HEK293T (cell line): ENCODE results near the gene CASQ2.

ENCODE experiments used
- CTBP1 ChIP-seq: fragments of 450-650 bp; IDR thresholded peaks from 2 replicates; pipeline ENCODE4 v1.6.1; 2016; ENCODE audit warnings: borderline replicate concordance
- FOXA1 ChIP-seq: fragments of 450-650 bp; IDR thresholded peaks from 2 replicates; pipeline ENCODE4 v1.6.1; 2016; ENCODE audit warnings: mild to moderate bottlenecking
- FOXK2 ChIP-seq: fragments of 450-650 bp; IDR thresholded peaks from 2 replicates; pipeline ENCODE4 v1.6.1; 2016; ENCODE audit warnings: mild to moderate bottlenecking
- FOXM1 ChIP-seq: fragments of 450-650 bp; IDR thresholded peaks from 2 replicates; pipeline ENCODE4 v1.6.1; 2017; ENCODE audit warnings: mild to moderate bottlenecking, borderline replicate concordance
- L3MBTL2 ChIP-seq: fragments of 450-650 bp; conservative IDR thresholded peaks from 2 replicates; pipeline ENCODE4 v1.6.1; 2016; ENCODE audit warnings: mild to moderate bottlenecking
- LEF1 ChIP-seq: fragments of 450-650 bp; IDR thresholded peaks from 2 replicates; pipeline ENCODE4 v1.6.1; 2017; ENCODE audit warnings: mild to moderate bottlenecking, borderline replicate concordance
- SUZ12 ChIP-seq: fragments of 450-650 bp; IDR thresholded peaks from 2 replicates; pipeline ENCODE4 v1.6.1; 2016; ENCODE audit warnings: mild to moderate bottlenecking
- TARDBP ChIP-seq: fragments of 450-650 bp; IDR thresholded peaks from 2 replicates; pipeline ENCODE4 v1.6.1; 2016

DNA sequence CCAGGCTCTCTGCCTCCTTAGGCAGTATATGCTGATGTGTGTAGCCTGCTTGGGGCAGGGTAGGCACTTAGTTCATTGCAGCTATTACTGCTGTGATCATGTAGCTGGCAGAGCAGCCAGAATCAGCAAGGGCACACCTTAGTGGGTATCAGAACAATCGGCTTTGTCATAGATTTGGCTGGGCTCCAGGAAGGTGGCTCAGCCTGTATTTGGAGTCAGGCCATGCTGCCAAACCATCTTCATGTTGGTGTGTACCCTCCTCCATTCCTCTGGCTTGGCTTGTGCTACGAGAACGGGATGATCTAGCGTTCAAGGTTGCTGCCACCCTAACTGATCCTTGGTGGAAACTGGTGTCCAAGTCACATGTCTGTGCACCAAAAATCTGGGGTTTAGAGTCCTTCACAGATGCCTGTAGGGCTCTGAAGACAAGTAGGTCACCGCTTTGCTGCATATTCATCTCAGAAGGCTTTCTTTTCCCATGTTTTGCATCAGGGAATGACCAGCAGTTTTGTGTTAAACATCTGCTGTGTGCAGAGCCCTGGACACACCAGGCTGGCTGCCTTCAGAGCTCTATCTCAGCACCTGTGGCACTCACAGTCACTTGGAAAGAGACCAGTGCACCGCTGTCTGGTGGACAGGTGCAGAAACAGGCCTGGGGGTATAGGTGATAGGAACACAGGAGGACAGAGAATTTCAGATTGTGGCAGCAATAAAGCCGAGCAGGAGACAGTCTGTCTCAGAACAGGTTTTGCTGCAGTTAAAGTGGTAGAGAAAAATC lies 103.0 kb downstream of the CASQ2 start:
- no peak for TF ChIP-seq FOXK2
- no peak for TF ChIP-seq FOXA1
- no peak for TF ChIP-seq L3MBTL2
- no peak for TF ChIP-seq CTBP1
- no peak for TF ChIP-seq FOXM1
- TF ChIP-seq TARDBP: no peak
- no peak for TF ChIP-seq LEF1
- TF ChIP-seq SUZ12: no peak
